NCI-H1417 (cell line): ENCODE results near the gene ELOA.
"Not testable (repeated sequence)": the region's sequence is repeated elsewhere in the genome, so short reads cannot be mapped to it uniquely, and the experiment has no call there.

Experiments
- DNase-seq, 3 experiments: peaks; one replicate each; lab custom pipeline; 2025; lab: John Stamatoyannopoulos, UW

Gene ELOA

GRCh38 chr1:23733281-23733680 is 10.0 kb upstream of the ELOA start:
- DNase-seq: not testable (repeated sequence)

GRCh38 chr1:23736437-23737134 is 6.7 kb upstream of the ELOA start:
- DNase-seq: no peak

GRCh38 chr1:23741609-23742008 is 1.7 kb upstream of the ELOA start:
- DNase-seq: no peak

- no peak for DNase-seq
Observed at GRCh38 chr1:23742670-23743286, 493 bp upstream of the ELOA start.

GRCh38 chr1:23745515-23745914 is 2.2 kb downstream of the ELOA start:
- peak in 1 of 3 experiments; percentile 19 for DNase-seq

- no peak for DNase-seq
Observed at GRCh38 chr1:23748016-23748415, 4.7 kb downstream of the ELOA start.

GRCh38 chr1:23751050-23751814 is 8.0 kb downstream of the ELOA start:
- DNase-seq: peak; percentile 10 to 49 (median 23)

GRCh38 chr1:23751815-23752200 is 8.5 kb downstream of the ELOA start:
- no peak for DNase-seq

GRCh38 chr1:23752909-23753308 is 9.6 kb downstream of the ELOA start:
- DNase-seq: no peak

- DNase-seq: no peak
Observed at GRCh38 chr1:23756676-23757075, 13.4 kb downstream of the ELOA start.

- DNase-seq: no peak
Observed at GRCh38 chr1:23757812-23758211, 14.5 kb downstream of the ELOA start.

GRCh38 chr1:23759277-23759676 is 16.0 kb downstream of the ELOA start:
- DNase-seq: no peak

GRCh38 chr1:23763041-23763577 is 19.8 kb downstream of the ELOA start:
- DNase-seq: no peak

- no peak for DNase-seq
Observed at GRCh38 chr1:23768733-23769132, 25.5 kb downstream of the ELOA start.

- DNase-seq: peak; percentile 51 to 86 (median 78)
Observed at GRCh38 chr1:23772049-23772853, 29.0 kb downstream of the ELOA start.

- no peak for DNase-seq
Observed at GRCh38 chr1:23772854-23773242, 29.6 kb downstream of the ELOA start.

- no peak for DNase-seq
Observed at GRCh38 chr1:23774174-23774880, 31.1 kb downstream of the ELOA start.

GRCh38 chr1:23776217-23776616 is 32.9 kb downstream of the ELOA start:
- DNase-seq: no peak

- DNase-seq: peak; percentile 89 to 93 (median 89)
Observed at GRCh38 chr1:23777979-23778814, 34.9 kb downstream of the ELOA start, which contains the start of gene PITHD1. Gene PITHD1 (plus strand): TSS chr1:23778418. CDS start chr1:23778516, 98 bp downstream.

GRCh38 chr1:23779826-23780371 is 36.6 kb downstream of the ELOA start:
- peak in 1 of 3 experiments; percentile 12 for DNase-seq
